A673 (cell line): Measurements from ENCODE around the gene ILDR1.

Source experiments
- EZH2 ChIP-seq: fragments of 200-600 bp; sonication (generic); IDR thresholded peaks from 2 replicates; pipeline ENCODE4 v1.6.1; 2017; ENCODE audit warnings: borderline replicate concordance, low read depth, mild to moderate bottlenecking, mixed read lengths, antibody characterized with exemption, low read length; ENCODE audit not compliant: poor library complexity, severe bottlenecking
- TF ChIP-seq, protein P1 (sequence below): fragments of 300-800, 200-600 bp; sonication (generic); conservative IDR thresholded peaks from 2 replicates; pipeline ENCODE4 v1.5.1; 2017; ENCODE audit warnings: low read depth, mild to moderate bottlenecking, antibody characterized with exemption, low read length, moderate library complexity, mixed read lengths

DNA sequence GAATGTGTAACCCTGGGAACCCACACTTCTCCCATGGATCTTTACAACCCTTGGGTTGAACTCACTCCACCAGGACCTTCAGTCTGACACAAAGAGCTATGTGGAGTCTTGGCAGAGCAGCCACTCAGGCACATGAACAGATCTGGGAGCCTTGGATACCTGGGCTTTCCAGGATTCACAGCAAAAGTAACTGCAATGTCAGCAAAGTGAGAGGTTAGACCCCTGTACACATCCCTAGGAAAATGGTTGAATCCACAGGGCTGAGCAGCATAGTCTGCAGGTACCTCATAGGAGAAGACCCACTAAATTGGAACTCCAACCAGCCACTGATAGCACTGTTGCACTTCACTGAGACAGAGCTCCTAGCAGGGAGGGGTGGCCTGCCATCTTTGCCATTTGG is 59.6 kb downstream of the ILDR1 start:
- TF ChIP-seq, protein P1, sequence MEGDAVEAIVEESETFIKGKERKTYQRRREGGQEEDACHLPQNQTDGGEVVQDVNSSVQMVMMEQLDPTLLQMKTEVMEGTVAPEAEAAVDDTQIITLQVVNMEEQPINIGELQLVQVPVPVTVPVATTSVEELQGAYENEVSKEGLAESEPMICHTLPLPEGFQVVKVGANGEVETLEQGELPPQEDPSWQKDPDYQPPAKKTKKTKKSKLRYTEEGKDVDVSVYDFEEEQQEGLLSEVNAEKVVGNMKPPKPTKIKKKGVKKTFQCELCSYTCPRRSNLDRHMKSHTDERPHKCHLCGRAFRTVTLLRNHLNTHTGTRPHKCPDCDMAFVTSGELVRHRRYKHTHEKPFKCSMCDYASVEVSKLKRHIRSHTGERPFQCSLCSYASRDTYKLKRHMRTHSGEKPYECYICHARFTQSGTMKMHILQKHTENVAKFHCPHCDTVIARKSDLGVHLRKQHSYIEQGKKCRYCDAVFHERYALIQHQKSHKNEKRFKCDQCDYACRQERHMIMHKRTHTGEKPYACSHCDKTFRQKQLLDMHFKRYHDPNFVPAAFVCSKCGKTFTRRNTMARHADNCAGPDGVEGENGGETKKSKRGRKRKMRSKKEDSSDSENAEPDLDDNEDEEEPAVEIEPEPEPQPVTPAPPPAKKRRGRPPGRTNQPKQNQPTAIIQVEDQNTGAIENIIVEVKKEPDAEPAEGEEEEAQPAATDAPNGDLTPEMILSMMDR = no peak
- TF ChIP-seq EZH2 = no peak
